Astrocyte of the cerebellum (primary cell): Measurements from ENCODE around the gene CFAP45.
A peak's percentile ranks its signal among the peaks of the same experiment; 100 is the strongest.

ENCODE experiments used
- DNase-seq: peaks from one replicate; pipeline ENCODE4 v3.0.0-alpha.2; 2011; ENCODE audit warnings: low read depth
- H3K4me3 ChIP-seq: 2 replicates; pipeline ENCODE4 v1.5.1; 2011; ENCODE audit warnings: mild to moderate bottlenecking, low read depth, low read length, moderate library complexity
- CTCF ChIP-seq: IDR thresholded peaks from 2 replicates; pipeline ENCODE4 v1.5.1; 2012; ENCODE audit warnings: low read length, low read depth, moderate library complexity, mild to moderate bottlenecking; ENCODE audit errors: missing control alignments
- in situ Hi-C: cut with HindIII; loops from 2 replicates; pipeline ENCODE4 v1.10.0; 2017; ENCODE audit warnings: low sequenced_read_pairs

Gene CFAP45

DNA sequence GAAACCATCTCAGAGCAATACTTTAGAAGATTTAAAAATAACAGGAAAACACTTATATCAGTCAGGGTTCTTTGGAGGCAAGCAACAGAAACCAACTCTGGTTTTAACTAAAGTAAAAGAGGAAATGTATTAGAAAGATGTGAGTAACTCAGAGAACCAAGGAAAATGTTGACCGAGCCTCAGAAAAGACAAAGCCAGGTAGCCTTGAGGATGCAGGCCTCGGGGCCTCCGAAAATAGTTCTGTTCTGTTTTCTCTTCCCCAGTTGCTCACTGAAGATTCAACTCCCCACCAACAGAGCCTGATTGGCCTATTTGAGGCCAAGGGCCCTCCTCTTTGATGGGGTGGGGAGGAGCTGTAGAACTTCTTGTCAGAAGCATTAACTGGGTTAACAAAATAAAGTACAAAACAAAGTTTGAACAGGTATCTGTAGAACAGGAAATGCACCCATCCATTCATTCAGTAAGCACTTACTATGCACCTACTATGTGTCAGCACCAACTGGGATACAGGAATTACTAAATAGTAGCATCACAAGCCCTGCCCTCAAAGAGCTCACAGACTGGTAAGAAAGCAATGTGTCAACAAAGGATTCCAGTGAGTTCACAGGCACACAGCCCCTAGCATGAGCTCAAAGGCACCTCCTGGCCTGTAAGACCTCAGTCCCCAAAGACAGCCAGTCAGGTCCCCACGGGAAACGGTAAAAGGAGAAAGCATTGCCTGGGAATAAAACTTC, 60.7 kb downstream of the CFAP45 start:
- no peak for DNase-seq
- no peak for TF ChIP-seq CTCF
- in situ Hi-C loops: no loop called here
- H3K4me3 ChIP-seq: no peak overlapping the region

GRCh38 chr1:159838715-159839114, 61.2 kb downstream of the CFAP45 start:
- in situ Hi-C loops: no loop called here
- no peak for TF ChIP-seq CTCF
- no peak for DNase-seq
- H3K4me3 ChIP-seq: no peak overlapping the region

GRCh38 chr1:159835862-159836525, 64.0 kb downstream of the CFAP45 start:
- no peak for DNase-seq
- in situ Hi-C loops: no loop called here
- no peak overlapping the region for H3K4me3 ChIP-seq
- peak; percentile 34 for TF ChIP-seq CTCF

GRCh38 chr1:159835356-159835755, 64.6 kb downstream of the CFAP45 start:
- no peak overlapping the region for H3K4me3 ChIP-seq
- no peak for DNase-seq
- TF ChIP-seq CTCF: no peak
- in situ Hi-C loops: no loop called here

DNA sequence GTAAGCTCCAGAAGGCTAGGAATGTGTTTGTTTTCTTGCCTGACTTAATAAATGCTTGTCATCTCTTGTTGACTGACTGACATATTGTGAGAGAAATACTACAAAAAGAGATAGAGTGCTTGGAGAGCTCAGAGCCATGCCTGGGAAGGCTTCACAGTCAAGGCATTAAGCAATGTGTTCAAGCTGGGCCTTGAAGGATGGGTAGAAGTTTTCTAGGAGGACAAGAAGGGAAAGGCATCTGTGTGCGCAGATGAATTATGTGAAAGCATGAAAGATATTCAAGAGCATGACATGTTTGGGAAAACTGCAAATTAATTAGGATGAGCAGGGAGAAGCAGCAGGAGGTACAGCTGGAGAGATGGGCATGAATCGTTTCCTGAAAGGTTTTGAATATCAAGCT, 67.7 kb downstream of the CFAP45 start:
- DNase-seq: no peak
- no peak overlapping the region for H3K4me3 ChIP-seq
- TF ChIP-seq CTCF: no peak
- in situ Hi-C loops: no loop called here

GRCh38 chr1:159831412-159832141, 68.4 kb downstream of the CFAP45 start:
- in situ Hi-C loops: no loop called here
- DNase-seq: no peak

More at GRCh38 chr1:159831412-159832141, 68.4 kb downstream of the CFAP45 start:
- H3K4me3 ChIP-seq: no peak overlapping the region
- no peak for TF ChIP-seq CTCF
